HG03045 (cell line): ENCODE measurements around the gene SLC20A1.
"Not testable (repeated sequence)": the region's sequence is repeated elsewhere in the genome, so short reads cannot be mapped to it uniquely, and the experiment has no call there.

ENCODE experiments used
- ATAC-seq: cut with Tn5 transposase; IDR thresholded peaks from one replicate; pipeline ENCODE4 v1.9.1; 2021; ENCODE audit warnings: mild to moderate bottlenecking, moderate library complexity; ENCODE audit not compliant: unreplicated experiment

The SLC20A1 gene

DNA sequence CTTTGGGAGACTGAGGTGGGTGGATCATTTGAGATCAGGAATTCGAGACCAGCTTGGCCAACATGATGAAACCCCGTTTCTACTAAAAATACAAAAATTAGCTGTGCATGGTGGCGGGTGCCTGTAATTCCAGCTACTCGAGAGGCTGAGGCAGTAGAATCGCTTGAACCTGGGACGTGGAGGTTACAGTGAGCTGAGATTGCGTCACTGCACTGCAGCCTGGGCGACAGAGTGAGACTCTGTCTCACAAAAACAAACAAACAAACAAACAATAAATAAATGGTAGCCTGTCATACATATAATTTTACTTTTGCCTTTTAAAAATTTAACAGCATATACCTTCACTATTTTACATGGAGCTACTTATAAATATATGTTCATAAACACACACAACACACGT, 61.2 kb downstream of the SLC20A1 start:
- not testable (repeated sequence) for ATAC-seq

DNA sequence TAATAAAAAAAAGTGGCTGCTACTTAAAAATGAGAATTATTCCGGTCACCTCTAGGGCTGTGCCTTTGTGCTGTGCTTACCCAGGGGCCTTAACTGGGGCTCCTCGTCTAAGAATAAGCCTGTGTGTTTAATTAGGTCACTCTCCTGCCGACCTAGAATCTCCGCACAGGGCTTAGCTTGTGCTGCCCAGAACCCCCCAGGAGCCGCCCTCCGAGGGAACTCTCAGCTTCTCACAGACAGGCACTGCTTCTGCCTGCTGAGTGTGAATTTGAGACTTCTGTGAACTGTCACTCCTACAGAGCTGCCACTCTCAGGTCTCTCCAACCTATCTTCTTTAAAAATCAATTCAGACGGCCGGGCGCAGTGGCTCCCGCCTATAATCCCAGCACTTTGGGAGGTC, 63.2 kb downstream of the SLC20A1 start:
- ATAC-seq: no peak

DNA sequence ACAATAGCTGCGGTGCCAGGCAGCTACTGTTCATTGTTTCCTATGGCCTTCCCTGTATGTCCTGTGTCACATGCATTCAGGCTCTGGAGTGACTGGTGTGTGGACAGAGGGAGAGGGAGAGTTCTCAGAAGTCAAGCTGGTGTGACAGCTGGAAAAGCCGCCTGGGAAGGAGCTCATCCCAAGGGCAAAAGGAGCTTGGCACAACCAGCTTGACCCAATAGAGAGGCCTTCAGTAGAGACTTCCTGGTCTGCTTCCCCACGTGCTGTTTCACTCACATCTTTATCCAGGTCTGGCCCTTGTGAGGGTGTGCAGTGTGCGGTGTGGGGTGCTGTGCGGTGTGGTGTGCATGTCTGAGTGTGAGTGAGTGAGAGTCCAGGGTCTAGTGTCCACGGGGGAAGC, 64.0 kb downstream of the SLC20A1 start:
- no peak for ATAC-seq

DNA sequence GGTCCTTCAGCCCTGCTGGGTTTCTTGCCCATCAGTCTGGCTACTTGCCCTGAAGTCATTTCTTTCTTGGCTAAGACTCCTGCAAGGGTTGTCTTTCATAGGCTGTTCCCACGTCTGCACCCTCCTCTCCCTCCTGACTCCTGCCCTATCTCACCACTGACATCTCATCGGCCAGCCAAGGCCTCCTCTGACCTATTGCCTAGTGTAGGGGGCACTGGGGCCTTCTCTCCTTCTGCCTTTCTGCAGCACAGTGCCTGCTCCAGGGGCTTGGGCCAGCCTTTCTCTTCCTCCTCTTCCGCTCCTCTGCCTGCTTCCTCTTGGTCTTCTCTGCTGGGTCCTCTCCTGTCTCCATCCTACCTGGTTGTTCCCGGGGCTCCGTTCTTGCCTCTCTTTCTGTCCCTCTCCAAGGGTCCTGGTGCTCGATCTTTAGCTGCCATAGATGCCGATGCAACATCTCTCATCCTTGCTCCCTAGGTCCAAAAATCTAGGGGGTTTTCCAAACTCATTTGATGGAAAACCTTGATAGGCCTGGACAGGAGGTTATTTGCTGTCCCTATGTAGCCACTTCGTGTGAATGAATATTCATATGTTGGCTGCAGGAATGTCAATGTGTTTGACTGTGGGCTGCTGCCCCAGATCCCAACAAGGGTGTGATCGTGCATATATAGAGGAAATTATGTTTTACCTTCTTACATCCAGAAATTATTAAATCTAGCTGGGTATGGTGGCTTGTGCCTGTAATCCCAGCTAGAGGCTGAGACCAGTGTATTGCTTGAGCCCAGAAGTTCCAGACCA, 65.4 kb downstream of the SLC20A1 start:
- no peak for ATAC-seq

DNA sequence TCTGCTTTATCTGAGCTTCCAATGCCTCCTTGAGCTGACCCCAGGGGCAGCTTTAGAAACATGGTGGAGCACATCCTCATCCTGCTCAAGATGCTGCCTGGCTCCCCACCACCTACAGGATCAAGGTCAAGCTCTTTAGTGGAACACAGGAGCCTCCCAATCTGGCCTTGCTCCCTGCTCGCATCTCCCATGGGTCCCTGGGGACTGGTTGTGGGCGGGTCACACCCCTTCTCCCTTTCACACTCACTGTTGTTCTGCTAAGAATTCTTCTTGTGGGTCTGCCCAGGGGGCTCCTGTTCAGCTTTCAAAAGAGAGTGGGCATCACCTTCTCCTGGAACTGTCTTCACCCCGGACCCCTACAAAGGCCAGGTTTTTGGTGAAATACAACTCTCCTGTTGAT, 66.7 kb downstream of the SLC20A1 start:
- ATAC-seq: no peak

DNA sequence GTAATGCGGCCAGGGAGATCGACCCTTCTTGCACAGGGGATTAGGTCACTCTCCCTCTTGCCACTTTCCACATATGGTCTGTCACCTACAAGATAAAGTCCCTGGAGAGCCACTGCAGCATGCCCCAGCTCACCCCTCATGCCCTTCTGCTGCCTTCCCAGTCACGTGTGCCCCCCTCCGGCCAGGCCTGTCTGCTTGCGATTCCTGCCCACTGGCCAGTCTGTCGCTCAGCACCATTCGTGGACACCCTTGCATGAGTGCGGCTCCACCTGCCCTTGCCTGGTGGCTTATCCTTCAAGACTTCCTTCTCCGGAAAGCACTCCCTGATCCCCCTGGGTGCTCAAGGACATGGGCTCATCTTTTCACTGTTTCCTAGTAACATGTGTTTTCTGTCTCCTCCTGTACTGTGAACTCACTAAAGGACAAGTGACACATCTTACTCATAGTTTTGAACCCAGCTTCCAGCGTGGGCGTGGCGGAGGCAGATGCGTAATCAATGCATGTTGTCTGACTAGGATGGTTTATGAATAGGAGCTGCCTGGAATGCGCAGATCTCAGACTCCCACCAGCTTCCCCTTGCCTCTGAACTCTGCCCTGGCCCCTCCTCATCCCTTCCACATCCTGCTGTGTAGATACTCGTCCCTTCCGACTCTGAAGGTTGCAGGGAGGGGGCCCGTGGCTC, 67.3 kb downstream of the SLC20A1 start:
- ATAC-seq: no peak
